ENCODE data around the gene ZFPL1.

DNA sequence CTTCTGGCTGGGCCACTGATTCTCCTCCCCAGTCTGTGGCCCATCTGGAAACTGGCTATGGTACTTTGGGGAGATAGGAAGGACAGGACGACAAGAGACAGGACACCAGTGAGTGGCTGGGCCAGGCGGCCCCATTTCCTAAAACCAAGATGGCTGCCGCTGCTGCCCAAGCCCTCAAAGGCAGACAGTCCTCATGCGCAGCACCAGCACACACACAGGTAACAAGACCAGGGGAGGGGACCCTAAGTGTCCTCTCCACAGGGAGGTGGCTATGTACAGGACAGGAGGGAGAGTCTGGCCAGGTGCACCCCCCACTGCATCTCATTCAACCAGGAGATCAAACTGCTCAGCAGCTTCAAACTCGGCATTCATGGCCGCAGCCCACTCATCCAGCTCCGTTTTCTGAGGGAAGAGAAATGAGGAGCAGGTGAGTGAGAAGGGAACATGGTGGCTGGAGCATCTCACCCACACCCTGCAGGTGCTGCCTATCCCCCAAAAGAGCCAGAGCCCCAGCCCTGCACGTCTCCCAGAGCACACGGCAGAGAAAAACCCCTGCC lies 5.2 kb upstream of the ZFPL1 start:
- no peak for TF ChIP-seq POLR2A (IDR thresholded peaks at IDR 0.05; ENCODE audit: low read depth, low read length)
- TF ChIP-seq, protein P1, sequence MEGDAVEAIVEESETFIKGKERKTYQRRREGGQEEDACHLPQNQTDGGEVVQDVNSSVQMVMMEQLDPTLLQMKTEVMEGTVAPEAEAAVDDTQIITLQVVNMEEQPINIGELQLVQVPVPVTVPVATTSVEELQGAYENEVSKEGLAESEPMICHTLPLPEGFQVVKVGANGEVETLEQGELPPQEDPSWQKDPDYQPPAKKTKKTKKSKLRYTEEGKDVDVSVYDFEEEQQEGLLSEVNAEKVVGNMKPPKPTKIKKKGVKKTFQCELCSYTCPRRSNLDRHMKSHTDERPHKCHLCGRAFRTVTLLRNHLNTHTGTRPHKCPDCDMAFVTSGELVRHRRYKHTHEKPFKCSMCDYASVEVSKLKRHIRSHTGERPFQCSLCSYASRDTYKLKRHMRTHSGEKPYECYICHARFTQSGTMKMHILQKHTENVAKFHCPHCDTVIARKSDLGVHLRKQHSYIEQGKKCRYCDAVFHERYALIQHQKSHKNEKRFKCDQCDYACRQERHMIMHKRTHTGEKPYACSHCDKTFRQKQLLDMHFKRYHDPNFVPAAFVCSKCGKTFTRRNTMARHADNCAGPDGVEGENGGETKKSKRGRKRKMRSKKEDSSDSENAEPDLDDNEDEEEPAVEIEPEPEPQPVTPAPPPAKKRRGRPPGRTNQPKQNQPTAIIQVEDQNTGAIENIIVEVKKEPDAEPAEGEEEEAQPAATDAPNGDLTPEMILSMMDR (IDR thresholded peaks at IDR 0.05; ENCODE audit: extremely low read depth in 1 of 2, insufficient read depth in 1 of 2, low read depth in 1 of 2, low read length in 2 of 2) = no peak
- no peak for TF ChIP-seq EZH2 (IDR thresholded peaks at IDR 0.05; ENCODE audit: borderline replicate concordance, low read depth, low read length, severe bottlenecking)
- TF ChIP-seq, protein P2, sequence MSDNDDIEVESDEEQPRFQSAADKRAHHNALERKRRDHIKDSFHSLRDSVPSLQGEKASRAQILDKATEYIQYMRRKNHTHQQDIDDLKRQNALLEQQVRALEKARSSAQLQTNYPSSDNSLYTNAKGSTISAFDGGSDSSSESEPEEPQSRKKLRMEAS (IDR thresholded peaks at IDR 0.05; ENCODE audit: insufficient read depth, insufficient read length) = no peak
- TF ChIP-seq JUN (IDR thresholded peaks at IDR 0.05; ENCODE audit: borderline replicate concordance, insufficient read depth, insufficient read length, low read depth) = no peak
- no peak for TF ChIP-seq POLR2AphosphoS5 (IDR thresholded peaks at IDR 0.05; ENCODE audit: insufficient read depth, low read depth, low read length)
- no peak for TF ChIP-seq MYC (IDR thresholded peaks at IDR 0.05; ENCODE audit: low read depth, low read length)
- no peak for TF ChIP-seq GATA2 (IDR thresholded peaks at IDR 0.05; ENCODE audit: insufficient read depth, insufficient read length, low read depth, low read length)
- no peak for TF ChIP-seq FOS (IDR thresholded peaks at IDR 0.05; ENCODE audit: borderline replicate concordance, insufficient read depth, low read length)

All from endothelial cell of umbilical vein (primary cell).